Ovary (tissue), 9 donors: Measurements from ENCODE around the gene ANLN. TPM values are rescaled to one million over a fixed set of nuclear protein-coding genes. Genes with fewer than 3 reads are reported as not detected.
A peak's percentile ranks its signal among the peaks of the same experiment; 100 is the strongest.

Experiments
- DNase-seq, 5 donors: peaks; one replicate each; pipeline ENCODE4 v3.0.0-alpha.2; 2019 to 2020
- H3K27ac ChIP-seq, 2 donors: fragments of 200-600 bp; one replicate each; pipeline versions ENCODE4 v1.5.1 to v1.8.0; 2019 to 2022
- H3K27me3 ChIP-seq: fragments of 200-600 bp; one replicate; pipeline ENCODE4 v1.8.0; 2022
- H3K36me3 ChIP-seq: fragments of 200-600 bp; sonication (generic); one replicate; pipeline ENCODE4 v1.5.1; 2019
- H3K4me1 ChIP-seq: one replicate; pipeline ENCODE4 v1.8.1; 2013; ENCODE audit warnings: mild to moderate bottlenecking, moderate library complexity; ENCODE audit not compliant: insufficient read depth
- H3K4me3 ChIP-seq: fragments of 200-600 bp; sonication (generic); one replicate; pipeline ENCODE4 v1.5.1; 2017
- H3K9me3 ChIP-seq, 2 donors: fragments of 200-600 bp in 1 of 2; sonication (generic) in 1 of 2; one replicate each; pipeline versions ENCODE4 v1.5.1 to v1.8.1; 2013 to 2019; ENCODE audit warnings: mild to moderate bottlenecking in 1 of 2, moderate library complexity in 1 of 2
- EP300 ChIP-seq: sonication (generic); formaldehyde crosslinking; IDR thresholded peaks from one replicate; pipeline ENCODE4 v1.6.1; 2017; ENCODE audit warnings: antibody characterized with exemption
- POLR2A ChIP-seq: fragments of 450-650 bp; IDR thresholded peaks from one replicate; pipeline ENCODE4 v1.6.1; 2017; ENCODE audit warnings: antibody characterized with exemption, mild to moderate bottlenecking, moderate library complexity
- WGBS, 3 donors: extraction: QIAGEN DNeasy Blood & Tissue Kit in 1 of 3; methylation state at CpG; one replicate each; pipeline versions ENCODE4 v1.1.5 to v1.1.7; 2013 to 2017; 5-methylcytosine and 5-hydroxymethylcytosine counted together
- intact Hi-C, 4 donors: fragments of 100-400 bp; cut with DNase I; formaldehyde crosslinking; loops; one replicate each; pipeline versions ENCODE4 v1.11.0 to v1.15.1; 2022 to 2023
- polyA plus RNA-seq, 2 donors: library from polyadenylated mRNA; stranded (reverse); fragments of 200-250 nt in 1 of 2; fragments of 350-450 nt in 1 of 2; fragmentation: Illumina TruSeq in 1 of 2; extraction: RNeasy Lipid Tissue Mini Kit (QIAGEN cat#74804) in 1 of 2; gene quantifications; one replicate each; pipeline ENCODE4 v1.2.3, GENCODE V29; 2013 to 2014
- total RNA-seq, 7 donors: library from RNA; depleted of rRNA in 2 of 7; stranded (reverse); fragments of >200 nt in 2 of 7; fragmentation: NEBNext Ultra II Directional in 3 of 7; extraction: Animal tissue kit (Norgen Biotek cat#: 25700) in 3 of 7; gene quantifications; one replicate each; pipeline versions ENCODE4 v1.1.0 to v1.2.4, GENCODE V29; 2016 to 2023
- TF ChIP-seq, protein P1 (sequence below), 3 donors: fragments of 450-650 bp in 2 of 3; fragments of 200-600 bp in 1 of 3; IDR thresholded peaks; one replicate each; pipeline versions ENCODE4 v1.5.1 to v1.8.0; 2016 to 2022; ENCODE audit warnings: antibody characterized with exemption in 3 of 3, mild to moderate bottlenecking in 1 of 3
- donor health status: DM: no; HTN: no; CAD: no; lungs with moderate emphysema.
- donor health status: DM: no; HTN: no; CAD: no.
- donor health status: Bipolar disorder and iron deficiency.
- donor health status: DM: yes; HTN: yes; CAD: no.
- donor health status: DM: no; HTN: no; CAD: no.
- donor health status: DM: yes; HTN: yes; CAD: no.

Gene ANLN
- total and polyA plus RNA-seq, 9 donors: 0.50 to 6.0 (median 2.6) TPM

DNA sequence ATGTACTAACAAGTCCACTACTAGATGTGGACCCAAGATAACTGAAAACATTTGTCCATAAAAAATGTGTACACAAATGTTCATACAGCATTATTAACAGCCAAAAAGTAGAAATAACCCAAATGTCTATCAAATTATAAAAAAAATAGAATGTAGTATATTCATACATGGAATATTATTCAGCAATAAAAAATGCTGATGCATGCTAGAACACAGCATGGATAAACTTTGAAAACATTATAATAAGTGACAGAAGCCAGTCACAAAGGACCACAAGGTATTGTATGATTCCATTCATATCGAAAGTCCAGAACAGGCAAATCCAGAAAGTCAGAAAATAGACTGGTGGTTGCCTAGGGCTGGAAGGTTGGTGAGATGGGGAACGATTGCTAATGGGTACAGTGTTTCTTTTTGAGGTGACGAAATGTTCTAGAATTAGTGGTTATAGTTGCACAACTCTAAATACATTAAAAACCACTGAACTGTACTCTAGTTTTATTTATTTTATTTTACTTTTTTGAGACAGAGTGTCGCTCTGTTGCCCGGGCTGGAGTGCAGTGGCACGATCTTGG, 43.3 kb upstream of the ANLN start:
- TF ChIP-seq EP300 (no peak), POLR2A (no peak)
- TF ChIP-seq, protein P1, sequence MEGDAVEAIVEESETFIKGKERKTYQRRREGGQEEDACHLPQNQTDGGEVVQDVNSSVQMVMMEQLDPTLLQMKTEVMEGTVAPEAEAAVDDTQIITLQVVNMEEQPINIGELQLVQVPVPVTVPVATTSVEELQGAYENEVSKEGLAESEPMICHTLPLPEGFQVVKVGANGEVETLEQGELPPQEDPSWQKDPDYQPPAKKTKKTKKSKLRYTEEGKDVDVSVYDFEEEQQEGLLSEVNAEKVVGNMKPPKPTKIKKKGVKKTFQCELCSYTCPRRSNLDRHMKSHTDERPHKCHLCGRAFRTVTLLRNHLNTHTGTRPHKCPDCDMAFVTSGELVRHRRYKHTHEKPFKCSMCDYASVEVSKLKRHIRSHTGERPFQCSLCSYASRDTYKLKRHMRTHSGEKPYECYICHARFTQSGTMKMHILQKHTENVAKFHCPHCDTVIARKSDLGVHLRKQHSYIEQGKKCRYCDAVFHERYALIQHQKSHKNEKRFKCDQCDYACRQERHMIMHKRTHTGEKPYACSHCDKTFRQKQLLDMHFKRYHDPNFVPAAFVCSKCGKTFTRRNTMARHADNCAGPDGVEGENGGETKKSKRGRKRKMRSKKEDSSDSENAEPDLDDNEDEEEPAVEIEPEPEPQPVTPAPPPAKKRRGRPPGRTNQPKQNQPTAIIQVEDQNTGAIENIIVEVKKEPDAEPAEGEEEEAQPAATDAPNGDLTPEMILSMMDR (IDR thresholded peaks at IDR 0.05): no peak
- peaks cover 4% of the 10 kb centered on the region for H3K4me1 ChIP-seq
- no peak overlapping the region for H3K4me3 ChIP-seq
- H3K27me3 ChIP-seq: no peaks in the 10 kb centered on the region
- H3K36me3 ChIP-seq: no peaks in the 10 kb centered on the region
- intact Hi-C loops: no loop called here
- WGBS, 3 donors: 93 to 94% (median 94%) methylated on average over 6 of the region's 6 CpGs
- H3K9me3 ChIP-seq: no peaks in the 10 kb centered on the region
- no peak for DNase-seq
- no peak overlapping the region for H3K27ac ChIP-seq

DNA sequence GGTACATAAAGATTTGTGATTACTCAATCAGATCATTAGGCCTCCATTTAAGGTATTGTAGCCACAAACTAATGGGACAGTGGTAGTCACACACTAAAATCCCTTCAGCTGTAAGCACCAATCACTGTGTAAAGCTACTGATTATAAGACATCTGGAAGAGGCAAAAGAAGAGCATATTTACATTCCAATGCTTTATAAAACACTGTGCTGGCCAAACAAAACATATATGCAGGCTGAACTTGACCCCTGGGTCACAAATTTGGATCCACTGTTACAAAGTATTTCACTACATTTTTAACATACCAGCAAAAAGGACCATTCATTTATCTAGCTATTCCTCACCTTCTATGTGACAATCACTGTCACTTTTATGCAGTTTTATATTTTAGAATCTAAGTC, 41.4 kb upstream of the ANLN start:
- no peaks in the 10 kb centered on the region for H3K27me3 ChIP-seq
- intact Hi-C loops: no loop called here
- peak overlapping the region in 1 of 2 donors; percentile 72 for H3K27ac ChIP-seq
- H3K36me3 ChIP-seq: no peaks in the 10 kb centered on the region
- H3K4me1 ChIP-seq: peaks cover 4% of the 10 kb centered on the region
- H3K9me3 ChIP-seq: no peaks in the 10 kb centered on the region
- H3K4me3 ChIP-seq: no peak overlapping the region
- TF ChIP-seq EP300 (no peak), POLR2A (no peak)
- TF ChIP-seq, protein P1 (IDR thresholded peaks at IDR 0.05): no peak
- no peak for DNase-seq

DNA sequence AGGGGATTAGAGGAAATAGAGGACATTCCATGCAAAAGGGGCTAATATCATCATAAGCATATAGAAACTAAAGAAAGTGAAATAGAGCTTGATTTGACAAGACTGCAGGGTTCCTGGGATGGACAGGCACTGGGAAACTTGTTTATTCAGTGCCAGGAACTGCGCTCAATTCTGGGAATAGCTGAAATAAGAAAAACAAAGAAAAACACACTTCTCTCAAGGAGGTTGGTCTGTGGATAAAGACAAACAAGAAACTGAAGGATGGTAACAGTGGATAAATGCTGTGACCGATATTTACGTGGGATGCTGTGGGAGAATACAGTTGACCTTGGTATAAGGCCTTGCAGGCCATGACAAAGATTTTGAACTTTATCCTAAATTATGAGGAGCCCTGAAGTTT, 40.9 kb upstream of the ANLN start:
- Histone ChIP-seq H3K4me3 (no peak overlapping the region), H3K9me3 (no peaks in the 10 kb centered on the region), H3K4me1 (peaks cover 4% of the 10 kb centered on the region), H3K36me3 (no peaks in the 10 kb centered on the region), H3K27ac (peak overlapping the region in 1 of 2 donors; percentile 72), H3K27me3 (no peaks in the 10 kb centered on the region)
- DNase-seq: no peak
- TF ChIP-seq POLR2A (no peak), EP300 (no peak)
- TF ChIP-seq, protein P1 (IDR thresholded peaks at IDR 0.05): no peak
- WGBS, 3 donors: 13 to 33% (median 13%) methylated on average over 3 of the region's 3 CpGs
- intact Hi-C loops: no loop called here

DNA sequence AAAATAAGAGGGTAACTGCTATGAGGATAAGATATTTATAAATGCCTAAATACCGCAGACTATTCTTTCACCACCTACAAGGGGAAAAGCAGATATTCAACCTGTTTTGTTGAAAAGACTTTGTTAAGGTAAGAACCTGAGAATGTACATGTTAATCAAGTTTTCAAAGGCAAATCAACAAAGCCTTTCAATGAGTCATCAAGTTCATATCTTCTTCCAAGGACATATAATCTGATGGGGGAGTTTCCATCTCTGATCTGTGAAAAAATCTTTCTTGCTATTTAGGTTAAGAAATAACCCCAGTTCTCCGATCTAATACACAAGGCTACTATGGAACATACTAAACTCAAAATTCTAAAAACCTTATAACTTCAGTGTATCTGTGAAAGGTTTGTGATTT, 40.0 kb upstream of the ANLN start:
- DNase-seq: no peak
- WGBS, 3 donors: 47 to 62% (median 58%) methylated on average over 2 of the region's 2 CpGs
- H3K9me3 ChIP-seq: no peaks in the 10 kb centered on the region
- H3K4me3 ChIP-seq: no peak overlapping the region
- peaks cover 4% of the 10 kb centered on the region for H3K4me1 ChIP-seq
- H3K27me3 ChIP-seq: no peaks in the 10 kb centered on the region
- intact Hi-C loops: no loop called here
- peak overlapping the region in 1 of 2 donors; percentile 72 for H3K27ac ChIP-seq
- no peaks in the 10 kb centered on the region for H3K36me3 ChIP-seq
- TF ChIP-seq POLR2A (no peak), EP300 (no peak)
- TF ChIP-seq, protein P1 (IDR thresholded peaks at IDR 0.05): no peak
